Mammary epithelial cell (primary cell): ENCODE data around the gene STX19.

Experiments used
- EZH2 ChIP-seq: IDR thresholded peaks from 2 replicates; pipeline ENCODE4 v1.6.1; 2012; ENCODE audit warnings: low read length, inconsistent platforms, borderline replicate concordance
- TF ChIP-seq, protein P1 (sequence below), 2 donors: IDR thresholded peaks in 1 of 2; conservative IDR thresholded peaks in 1 of 2; 2 replicates each; pipeline ENCODE4 v1.5.1; 2011 to 2012; ENCODE audit warnings: inconsistent platforms in 2 of 2, low read length in 2 of 2, mild to moderate bottlenecking in 2 of 2, control low read depth in 1 of 2, low read depth in 1 of 2; ENCODE audit not compliant: insufficient read depth in 1 of 2; ENCODE audit errors: extremely low read depth in 1 of 2

- TF ChIP-seq, protein P1, sequence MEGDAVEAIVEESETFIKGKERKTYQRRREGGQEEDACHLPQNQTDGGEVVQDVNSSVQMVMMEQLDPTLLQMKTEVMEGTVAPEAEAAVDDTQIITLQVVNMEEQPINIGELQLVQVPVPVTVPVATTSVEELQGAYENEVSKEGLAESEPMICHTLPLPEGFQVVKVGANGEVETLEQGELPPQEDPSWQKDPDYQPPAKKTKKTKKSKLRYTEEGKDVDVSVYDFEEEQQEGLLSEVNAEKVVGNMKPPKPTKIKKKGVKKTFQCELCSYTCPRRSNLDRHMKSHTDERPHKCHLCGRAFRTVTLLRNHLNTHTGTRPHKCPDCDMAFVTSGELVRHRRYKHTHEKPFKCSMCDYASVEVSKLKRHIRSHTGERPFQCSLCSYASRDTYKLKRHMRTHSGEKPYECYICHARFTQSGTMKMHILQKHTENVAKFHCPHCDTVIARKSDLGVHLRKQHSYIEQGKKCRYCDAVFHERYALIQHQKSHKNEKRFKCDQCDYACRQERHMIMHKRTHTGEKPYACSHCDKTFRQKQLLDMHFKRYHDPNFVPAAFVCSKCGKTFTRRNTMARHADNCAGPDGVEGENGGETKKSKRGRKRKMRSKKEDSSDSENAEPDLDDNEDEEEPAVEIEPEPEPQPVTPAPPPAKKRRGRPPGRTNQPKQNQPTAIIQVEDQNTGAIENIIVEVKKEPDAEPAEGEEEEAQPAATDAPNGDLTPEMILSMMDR (conservative IDR thresholded peaks at IDR 0.05 in 1 of 2, IDR thresholded peaks at IDR 0.05 in 1 of 2; ENCODE audit: extremely low read depth in 1 of 2, insufficient read depth in 1 of 2, low read depth in 1 of 2, low read length in 2 of 2), result peak; percentile 62 to 65
- TF ChIP-seq EZH2, result no peak
Observed at GRCh38 chr3:94036909-94037507, 8.6 kb upstream of the STX19 start.
